Activated CD8-positive, alpha-beta memory T cell treated with anti-CD3 and anti-CD28 coated beads for 4 hours (primary cell): ENCODE data around the gene KCNB1.

Experiments
- DNase-seq, 2 donors: peaks; one replicate each; pipeline ENCODE4 v3.0.0-alpha.2; 2020; ENCODE audit warnings: low read depth in 2 of 2

The KCNB1 gene

GRCh38 chr20:49501917-49502316 lies 19.4 kb upstream of the KCNB1 start:
- DNase-seq: no peak

- no peak for DNase-seq
These were observed 14.9 kb upstream of the KCNB1 start for GRCh38 chr20:49497398-49497669.

- no peak for DNase-seq
These were observed 14.3 kb upstream of the KCNB1 start for GRCh38 chr20:49496553-49497397.

- no peak for DNase-seq
These were observed 13.6 kb upstream of the KCNB1 start for GRCh38 chr20:49496043-49496442.

GRCh38 chr20:49490689-49491088 lies 8.2 kb upstream of the KCNB1 start:
- no peak for DNase-seq

GRCh38 chr20:49489688-49490087 lies 7.2 kb upstream of the KCNB1 start:
- DNase-seq: no peak

- no peak for DNase-seq
These were observed 3.6 kb upstream of the KCNB1 start for GRCh38 chr20:49486064-49486463.

GRCh38 chr20:49485563-49485962 lies 3.1 kb upstream of the KCNB1 start:
- no peak for DNase-seq

GRCh38 chr20:49484180-49485140 lies 2.0 kb upstream of the KCNB1 start:
- DNase-seq: no peak

GRCh38 chr20:49483696-49484123 lies 1.2 kb upstream of the KCNB1 start:
- DNase-seq: no peak

GRCh38 chr20:49483018-49483695 lies 689 bp upstream of the KCNB1 start:
- DNase-seq: no peak

GRCh38 chr20:49482173-49482572 lies 295 bp downstream of the KCNB1 start:
- DNase-seq: no peak

- DNase-seq: no peak
These were observed 1.4 kb downstream of the KCNB1 start for GRCh38 chr20:49481116-49481515.

GRCh38 chr20:49480236-49480635 lies 2.2 kb downstream of the KCNB1 start:
- no peak for DNase-seq

GRCh38 chr20:49479785-49480184 lies 2.7 kb downstream of the KCNB1 start:
- DNase-seq: no peak

GRCh38 chr20:49478754-49479689 lies 3.4 kb downstream of the KCNB1 start:
- no peak for DNase-seq

- DNase-seq: no peak
These were observed 4.2 kb downstream of the KCNB1 start for GRCh38 chr20:49478266-49478665.

GRCh38 chr20:49477200-49477599 lies 5.3 kb downstream of the KCNB1 start:
- no peak for DNase-seq

GRCh38 chr20:49476016-49476355 lies 6.5 kb downstream of the KCNB1 start:
- DNase-seq: no peak

- no peak for DNase-seq
These were observed 7.0 kb downstream of the KCNB1 start for GRCh38 chr20:49475292-49476015.

- DNase-seq: no peak
These were observed 11.1 kb downstream of the KCNB1 start for GRCh38 chr20:49471397-49471796.
